GM18502 (cell line): ENCODE results near the gene ZNF609.
"Not testable (repeated sequence)": the region's sequence is repeated elsewhere in the genome, so short reads cannot be mapped to it uniquely, and the experiment has no call there.

Source experiments
- ATAC-seq: cut with Tn5 transposase; IDR thresholded peaks from one replicate; pipeline ENCODE4 v1.9.1; 2021; ENCODE audit warnings: mild to moderate bottlenecking; ENCODE audit not compliant: unreplicated experiment, poor library complexity

Gene ZNF609

GRCh38 chr15:64574301-64575017 lies 114.1 kb downstream of the ZNF609 start:
- no peak for ATAC-seq

GRCh38 chr15:64580696-64581407 lies 120.5 kb downstream of the ZNF609 start:
- ATAC-seq: no peak

- ATAC-seq: no peak
Observed at GRCh38 chr15:64581408-64581761, 121.0 kb downstream of the ZNF609 start.

- ATAC-seq: no peak
Observed at GRCh38 chr15:64582202-64582601, 121.8 kb downstream of the ZNF609 start.

GRCh38 chr15:64583519-64583918 lies 123.1 kb downstream of the ZNF609 start:
- no peak for ATAC-seq

GRCh38 chr15:64583983-64584382 lies 123.6 kb downstream of the ZNF609 start:
- no peak for ATAC-seq

- no peak for ATAC-seq
Observed at GRCh38 chr15:64586259-64586870, 126.0 kb downstream of the ZNF609 start.

GRCh38 chr15:64586984-64587383 lies 126.6 kb downstream of the ZNF609 start:
- ATAC-seq: no peak

GRCh38 chr15:64589435-64590084 lies 129.2 kb downstream of the ZNF609 start:
- no peak for ATAC-seq

GRCh38 chr15:64592845-64593244 lies 132.5 kb downstream of the ZNF609 start:
- not testable (repeated sequence) for ATAC-seq

GRCh38 chr15:64596701-64597476 lies 136.5 kb downstream of the ZNF609 start:
- ATAC-seq: no peak

- no peak for ATAC-seq
Observed at GRCh38 chr15:64597477-64597822, 137.1 kb downstream of the ZNF609 start.

- no peak for ATAC-seq
Observed at GRCh38 chr15:64599226-64599625, 138.8 kb downstream of the ZNF609 start.

GRCh38 chr15:64599716-64600115 lies 139.3 kb downstream of the ZNF609 start:
- no peak for ATAC-seq

GRCh38 chr15:64600794-64601193 lies 140.4 kb downstream of the ZNF609 start:
- no peak for ATAC-seq

GRCh38 chr15:64604319-64604718 lies 143.9 kb downstream of the ZNF609 start:
- ATAC-seq: no peak

- ATAC-seq: not testable (repeated sequence)
Observed at GRCh38 chr15:64607416-64607815, 147.0 kb downstream of the ZNF609 start.

- ATAC-seq: no peak
Observed at GRCh38 chr15:64610257-64610919, 150.0 kb downstream of the ZNF609 start.

- no peak for ATAC-seq
Observed at GRCh38 chr15:64611085-64611725, 150.8 kb downstream of the ZNF609 start.
